ENCODE data around the gene SCUBE1.
A peak's percentile ranks its signal among the peaks of the same experiment; 100 is the strongest.

Gene SCUBE1

DNA sequence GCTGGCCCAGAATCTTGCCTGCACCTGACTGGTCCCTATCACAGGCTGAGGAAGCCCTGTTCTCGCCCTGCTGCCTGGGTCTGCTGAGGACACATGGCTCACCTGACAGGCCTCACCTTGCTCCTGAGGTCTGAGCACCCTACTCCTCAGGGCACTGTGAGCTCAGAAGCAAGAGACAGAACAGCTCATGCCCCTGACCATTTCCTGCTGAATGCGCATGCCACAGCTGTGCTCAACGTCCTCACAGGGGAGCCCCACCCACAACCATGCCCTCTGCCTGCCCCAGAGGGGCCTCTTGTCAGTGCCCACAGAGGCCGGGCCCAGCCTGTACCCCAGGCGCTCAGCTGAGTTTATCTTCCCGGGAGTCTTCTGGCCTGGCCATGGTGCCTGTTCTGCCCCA lies 194.6 kb downstream of the SCUBE1 start:
- Histone ChIP-seq H3K4me3 (ENCODE audit: low read depth, low read length) (no peak overlapping the region), H3K4ac (ENCODE audit: low read depth, low read length) (no peak overlapping the region), H4K91ac (ENCODE audit: low read depth, low read length) (no peak overlapping the region), H3K4me2 (ENCODE audit: low read length) (no peak overlapping the region), H3K27me3 (ENCODE audit: insufficient read depth, low read length) (no peaks in the 10 kb centered on the region), H4K12ac (ENCODE audit: low read depth, low read length) (no peak overlapping the region), H2AFZ (ENCODE audit: insufficient read depth, low read length, poor library complexity) (no peak overlapping the region), H2AK5ac (ENCODE audit: low read length) (no peak overlapping the region), H3K79me1 (ENCODE audit: low read length) (peaks cover 2% of the 10 kb centered on the region), H2BK120ac (ENCODE audit: insufficient read depth, low read length, poor library complexity) (no peak overlapping the region), H4K8ac (ENCODE audit: low read depth, low read length) (no peak overlapping the region), H3K9me3 (ENCODE audit: insufficient read depth, low read depth, low read length) (no peaks in the 10 kb centered on the region), H3K9ac (ENCODE audit: low read length) (no peak overlapping the region), H3K27ac (ENCODE audit: low read depth, low read length) (no peak overlapping the region), H3K79me2 (ENCODE audit: control insufficient read depth, insufficient read depth, low read length, poor library complexity) (no peaks in the 10 kb centered on the region), H2BK5ac (ENCODE audit: low read depth, low read length, poor library complexity) (no peak overlapping the region), H2BK12ac (ENCODE audit: low read length) (no peak overlapping the region), H3K18ac (ENCODE audit: low read length) (no peak overlapping the region), H3K36me3 (ENCODE audit: control insufficient read depth in 1 of 2, insufficient read depth in 2 of 2, low read length in 2 of 2) (no peaks in the 10 kb centered on the region), H3K23ac (ENCODE audit: low read length) (no peak overlapping the region), H3K14ac (ENCODE audit: low read length) (no peak overlapping the region), H3K4me1 (ENCODE audit: control insufficient read depth in 1 of 2, insufficient read depth in 2 of 2, low read length in 2 of 2) (peaks cover 14 to 21% of the 10 kb centered on the region in 2 experiments)
- no CpG with 5 or more reads among the region's 6 CpGs for WGBS (ENCODE audit: extremely low coverage, insufficient coverage, insufficient read length)
- no peak for DNase-seq

GRCh38 chr22:43147821-43148220 lies 195.4 kb downstream of the SCUBE1 start:
- no peaks in the 10 kb centered on the region for H3K36me3 ChIP-seq (ENCODE audit: control insufficient read depth in 1 of 2, insufficient read depth in 2 of 2, low read length in 2 of 2)
- peak in 1 of 2 donors; percentile 9 for DNase-seq
- H4K91ac ChIP-seq (ENCODE audit: low read depth, low read length), result no peak overlapping the region
- no peak overlapping the region for H3K4me3 ChIP-seq (ENCODE audit: low read depth, low read length)
- H2BK12ac ChIP-seq (ENCODE audit: low read length), result no peak overlapping the region
- no CpG with 5 or more reads among the region's 8 CpGs for WGBS (ENCODE audit: extremely low coverage, insufficient coverage, insufficient read length)
- no peak overlapping the region for H4K8ac ChIP-seq (ENCODE audit: low read depth, low read length)
- H3K18ac ChIP-seq (ENCODE audit: low read length), result no peak overlapping the region
- H2BK5ac ChIP-seq (ENCODE audit: low read depth, low read length, poor library complexity), result no peak overlapping the region
- no peak overlapping the region for H2AFZ ChIP-seq (ENCODE audit: insufficient read depth, low read length, poor library complexity)
- H3K79me1 ChIP-seq (ENCODE audit: low read length), result peaks cover 6% of the 10 kb centered on the region
- H3K23ac ChIP-seq (ENCODE audit: low read length), result no peak overlapping the region
- peaks cover 14 to 23% of the 10 kb centered on the region in 2 experiments for H3K4me1 ChIP-seq (ENCODE audit: control insufficient read depth in 1 of 2, insufficient read depth in 2 of 2, low read length in 2 of 2)
- H2AK5ac ChIP-seq (ENCODE audit: low read length), result no peak overlapping the region
- H3K4ac ChIP-seq (ENCODE audit: low read depth, low read length), result no peak overlapping the region
- no peak overlapping the region for H3K14ac ChIP-seq (ENCODE audit: low read length)
- peaks cover 2% of the 10 kb centered on the region for H3K79me2 ChIP-seq (ENCODE audit: control insufficient read depth, insufficient read depth, low read length, poor library complexity)
- H3K27me3 ChIP-seq (ENCODE audit: insufficient read depth, low read length), result no peaks in the 10 kb centered on the region
- H2BK120ac ChIP-seq (ENCODE audit: insufficient read depth, low read length, poor library complexity), result no peak overlapping the region
- H3K9ac ChIP-seq (ENCODE audit: low read length), result no peak overlapping the region
- H3K27ac ChIP-seq (ENCODE audit: low read depth, low read length), result no peak overlapping the region
- no peaks in the 10 kb centered on the region for H3K9me3 ChIP-seq (ENCODE audit: insufficient read depth, low read depth, low read length)
- no peak overlapping the region for H3K4me2 ChIP-seq (ENCODE audit: low read length)
- H4K12ac ChIP-seq (ENCODE audit: low read depth, low read length), result no peak overlapping the region
